ENCODE measurements around the gene TADA1.

- TF ChIP-seq CTCF (conservative IDR thresholded peaks at IDR 0.05; ENCODE audit: low read depth, low read length) = no peak
- no peak for TF ChIP-seq EZH2phosphoT487 (IDR thresholded peaks at IDR 0.05; ENCODE audit: borderline replicate concordance, low read length)
- TF ChIP-seq EZH2 (IDR thresholded peaks at IDR 0.05; ENCODE audit: low read length, unreplicated experiment) = no peak
Observed at GRCh38 chr1:166836733-166837132, 39.3 kb downstream of the TADA1 start.
